Fibroblast of lung (primary cell): Measurements from ENCODE around the gene SLC15A5.

ENCODE experiments used
- EZH2 ChIP-seq: IDR thresholded peaks from 2 replicates; pipeline ENCODE4 v1.5.1; 2012; ENCODE audit warnings: low read length, control low read depth, mild to moderate bottlenecking; ENCODE audit errors: missing control alignments
- TF ChIP-seq, protein P1 (sequence below), 2 donors: IDR thresholded peaks in 1 of 2; conservative IDR thresholded peaks in 1 of 2; 1 replicate in 1 of 2; 2 replicates in 1 of 2; pipeline ENCODE4 v1.5.1; 2011 to 2012; ENCODE audit warnings: low read length in 2 of 2, control low read depth in 1 of 2, inconsistent platforms in 1 of 2, low read depth in 1 of 2, mild to moderate bottlenecking in 1 of 2

DNA sequence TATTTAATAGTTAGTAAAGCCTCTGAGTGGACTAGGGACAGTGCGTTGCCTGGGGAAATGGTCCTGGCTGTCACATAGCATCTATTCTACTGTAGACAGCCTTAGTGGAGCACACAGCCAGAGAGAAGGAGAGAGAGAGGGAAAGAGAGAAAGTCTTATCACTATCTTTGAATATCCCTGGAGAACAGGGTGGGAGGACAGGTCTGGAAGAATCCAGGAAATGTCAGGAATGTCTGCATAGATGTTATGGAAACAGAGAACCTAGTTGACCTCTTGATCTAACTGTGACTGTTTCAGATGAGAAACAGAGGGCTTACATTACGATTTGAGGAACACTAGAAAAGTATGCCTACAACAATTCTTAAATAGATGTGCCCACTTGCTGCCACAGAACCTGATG lies 92.8 kb downstream of the SLC15A5 start:
- TF ChIP-seq, protein P1, sequence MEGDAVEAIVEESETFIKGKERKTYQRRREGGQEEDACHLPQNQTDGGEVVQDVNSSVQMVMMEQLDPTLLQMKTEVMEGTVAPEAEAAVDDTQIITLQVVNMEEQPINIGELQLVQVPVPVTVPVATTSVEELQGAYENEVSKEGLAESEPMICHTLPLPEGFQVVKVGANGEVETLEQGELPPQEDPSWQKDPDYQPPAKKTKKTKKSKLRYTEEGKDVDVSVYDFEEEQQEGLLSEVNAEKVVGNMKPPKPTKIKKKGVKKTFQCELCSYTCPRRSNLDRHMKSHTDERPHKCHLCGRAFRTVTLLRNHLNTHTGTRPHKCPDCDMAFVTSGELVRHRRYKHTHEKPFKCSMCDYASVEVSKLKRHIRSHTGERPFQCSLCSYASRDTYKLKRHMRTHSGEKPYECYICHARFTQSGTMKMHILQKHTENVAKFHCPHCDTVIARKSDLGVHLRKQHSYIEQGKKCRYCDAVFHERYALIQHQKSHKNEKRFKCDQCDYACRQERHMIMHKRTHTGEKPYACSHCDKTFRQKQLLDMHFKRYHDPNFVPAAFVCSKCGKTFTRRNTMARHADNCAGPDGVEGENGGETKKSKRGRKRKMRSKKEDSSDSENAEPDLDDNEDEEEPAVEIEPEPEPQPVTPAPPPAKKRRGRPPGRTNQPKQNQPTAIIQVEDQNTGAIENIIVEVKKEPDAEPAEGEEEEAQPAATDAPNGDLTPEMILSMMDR (conservative IDR thresholded peaks at IDR 0.05 in 1 of 2, IDR thresholded peaks at IDR 0.05 in 1 of 2; ENCODE audit: low read depth in 1 of 2, low read length in 2 of 2), result no peak
- no peak for TF ChIP-seq EZH2
